IMR-90 (cell line): ENCODE data around the gene DUSP16. TPM values are rescaled to one million over a fixed set of nuclear protein-coding genes. Genes with fewer than 3 reads are reported as not detected.

Experiments
- ATAC-seq: fragments of 200-7000 bp; cut with Tn5 transposase; 2 replicates; pipeline ENCODE4 v1.9.1; 2020; ENCODE audit warnings: low read depth, mild to moderate bottlenecking, moderate library complexity
- BruUV-seq: library from RNA; stranded (reverse); fragments of 400-500 nt; replicated peaks from 2 replicates; lab custom pipeline; 2021; lab: Mats Ljungman, UMichigan
- CTCF ChIA-PET: fragments of 300-600 bp; formaldehyde crosslinking; extraction: SDS; loops from one replicate; lab custom pipeline; 2021; ENCODE audit warnings: antibody characterized with exemption; lab: Yijun Ruan, JAX
- POLR2A ChIA-PET: fragments of 300-600 bp; sonication (Branson Sonifier 250); formaldehyde crosslinking; loops from one replicate; lab custom pipeline; 2022; ENCODE audit warnings: antibody characterized with exemption; ENCODE audit not compliant: unreplicated experiment; lab: Charles Lee
- DNase-seq: peaks from one replicate; pipeline ENCODE4 v3.0.0; 2013
- H2AFZ ChIP-seq: replicated peaks from 2 replicates; pipeline ENCODE3; 2013; ENCODE audit warnings: low read length, mild to moderate bottlenecking; ENCODE audit not compliant: poor library complexity
- H2AK5ac ChIP-seq: 2 replicates; pipeline ENCODE4 v1.6.1; 2013; ENCODE audit warnings: low read depth, low read length, inconsistent platforms
- H2AK9ac ChIP-seq: replicated peaks from 2 replicates; pipeline ENCODE3; 2013; ENCODE audit warnings: mild to moderate bottlenecking, low read depth, low read length, moderate library complexity; ENCODE audit not compliant: poor library complexity
- H2BK120ac ChIP-seq: 2 replicates; pipeline ENCODE4 v1.6.1; 2013; ENCODE audit warnings: low read depth, low read length, inconsistent platforms
- H2BK15ac ChIP-seq: 3 replicates; pipeline ENCODE4 v1.6.1; 2013; ENCODE audit warnings: low read depth, low read length, inconsistent platforms
- H2BK20ac ChIP-seq: 2 replicates; pipeline ENCODE4 v1.6.1; 2013; ENCODE audit warnings: low read depth, mild to moderate bottlenecking, inconsistent platforms, low read length, moderate library complexity
- H2BK5ac ChIP-seq: 2 replicates; pipeline ENCODE4 v1.6.1; 2013; ENCODE audit warnings: mild to moderate bottlenecking, low read depth, low read length, inconsistent platforms; ENCODE audit not compliant: poor library complexity, severe bottlenecking
- H3K14ac ChIP-seq: replicated peaks from 2 replicates; pipeline ENCODE4 v1.6.1; 2013; ENCODE audit warnings: low read depth, low read length, inconsistent platforms
- H3K18ac ChIP-seq: 2 replicates; pipeline ENCODE4 v1.6.1; 2013; ENCODE audit warnings: low read depth, low read length, control low read depth
- H3K23ac ChIP-seq: 2 replicates; pipeline ENCODE4 v1.6.1; 2013; ENCODE audit warnings: low read depth, low read length, inconsistent platforms
- H3K27ac ChIP-seq: 2 replicates; pipeline ENCODE4 v1.5.1; 2013; ENCODE audit warnings: mild to moderate bottlenecking, control low read depth, low read length; ENCODE audit not compliant: insufficient read depth
- H3K27me3 ChIP-seq: 2 replicates; pipeline ENCODE4 v1.6.1; 2013; ENCODE audit warnings: low read length; ENCODE audit not compliant: control insufficient read depth, insufficient read depth
- H3K36me3 ChIP-seq: 2 replicates; pipeline ENCODE4 v1.6.1; 2013; ENCODE audit warnings: low read length, mixed read lengths; ENCODE audit not compliant: control insufficient read depth, insufficient read depth
- H3K4ac ChIP-seq: 2 replicates; pipeline ENCODE4 v1.6.1; 2013; ENCODE audit warnings: low read depth, low read length, inconsistent platforms
- H3K4me1 ChIP-seq: 2 replicates; pipeline ENCODE4 v1.6.1; 2013; ENCODE audit warnings: low read length, mixed read lengths; ENCODE audit not compliant: control insufficient read depth, insufficient read depth
- H3K4me2 ChIP-seq: 2 replicates; pipeline ENCODE4 v1.6.1; 2013; ENCODE audit warnings: low read depth, mild to moderate bottlenecking, control low read depth, low read length, moderate library complexity
- H3K4me3 ChIP-seq: 2 replicates; pipeline ENCODE4 v1.5.1; 2013; ENCODE audit warnings: low read depth, mild to moderate bottlenecking, control low read depth, low read length, moderate library complexity; ENCODE audit not compliant: insufficient read depth
- H3K56ac ChIP-seq: 2 replicates; pipeline ENCODE4 v1.6.1; 2013; ENCODE audit warnings: low read length, inconsistent platforms; ENCODE audit not compliant: insufficient read depth; ENCODE audit errors: extremely low read depth
- H3K79me1 ChIP-seq, 2 experiments: 2 replicates each; pipeline ENCODE4 v1.6.1; 2013; ENCODE audit warnings: low read length in 2 of 2, inconsistent platforms in 1 of 2, low read depth in 1 of 2
- H3K9ac ChIP-seq: 2 replicates; pipeline ENCODE4 v1.6.1; 2013; ENCODE audit warnings: low read depth, low read length, control low read depth
- H3K9me1 ChIP-seq: 2 replicates; pipeline ENCODE4 v1.6.1; 2013; ENCODE audit warnings: low read length, inconsistent platforms; ENCODE audit not compliant: insufficient read depth
- H3K9me3 ChIP-seq: 2 replicates; pipeline ENCODE4 v1.6.1; 2013; ENCODE audit warnings: low read length; ENCODE audit not compliant: control insufficient read depth, insufficient read depth
- H4K20me1 ChIP-seq: 2 replicates; pipeline ENCODE4 v1.6.1; 2013; ENCODE audit warnings: low read length, inconsistent platforms; ENCODE audit not compliant: insufficient read depth
- H4K5ac ChIP-seq: 2 replicates; pipeline ENCODE4 v1.6.1; 2013; ENCODE audit warnings: mild to moderate bottlenecking, low read depth, low read length, control low read depth
- H4K8ac ChIP-seq, 2 experiments: 2 replicates each; pipeline ENCODE4 v1.6.1; 2013; ENCODE audit warnings: low read depth in 2 of 2, low read length in 2 of 2, control low read depth in 1 of 2, inconsistent platforms in 1 of 2
- H4K91ac ChIP-seq: 2 replicates; pipeline ENCODE4 v1.6.1; 2013; ENCODE audit warnings: low read depth, low read length, inconsistent platforms; ENCODE audit not compliant: insufficient read depth
- CEBPB ChIP-seq: IDR thresholded peaks from 2 replicates; pipeline ENCODE4 v1.6.1; 2012; ENCODE audit warnings: low read depth, low read length, improper control_type of control experiment
- CHD1 ChIP-seq: IDR thresholded peaks from 2 replicates; pipeline ENCODE4 v1.6.1; 2012; ENCODE audit warnings: low read depth, low read length, improper control_type of control experiment
- MAFK ChIP-seq: IDR thresholded peaks from 2 replicates; pipeline ENCODE4 v1.6.1; 2012; ENCODE audit warnings: low read depth, low read length, improper control_type of control experiment
- RFX5 ChIP-seq: IDR thresholded peaks from 2 replicates; pipeline ENCODE4 v1.8.0; 2012; ENCODE audit warnings: low read depth, mild to moderate bottlenecking, low read length, moderate library complexity
- WGBS, 2 experiments: methylation state at CpG; one replicate each; pipeline versions ENCODE4 v1.1.5 to v1.1.7; 2013; ENCODE audit warnings: missing lambda C conversion rate in 2 of 2; ENCODE audit not compliant: insufficient read length in 1 of 2; ENCODE audit errors: extremely low coverage in 2 of 2; 5-methylcytosine and 5-hydroxymethylcytosine counted together
- dilution Hi-C: fragments of 300-500 bp; cut with HindIII; formaldehyde crosslinking; loops from one replicate; pipeline ENCODE4 v1.14.3; 2018; ENCODE audit warnings: low sequenced_read_pairs; ENCODE audit not compliant: unreplicated experiment
- in situ Hi-C: fragments of 300-500 bp; cut with MboI; formaldehyde crosslinking; loops from 3 replicates; pipeline ENCODE4 v1.14.3; 2019; ENCODE audit warnings: low sequenced_read_pairs, inconsistent platforms, mixed read lengths
- intact Hi-C: fragments of 100-400 bp; cut with micrococcal nuclease; formaldehyde crosslinking; loops from 2 replicates; pipeline ENCODE4 v1.10.0; 2022
- polyA plus RNA-seq, 3 experiments: library from polyadenylated mRNA; depleted of rRNA; stranded (reverse); fragments of >200 nt; gene quantifications; 2 replicates each; pipeline ENCODE4 v1.2.3, GENCODE V29; 2012; ENCODE audit warnings: low replicate concordance in 1 of 3
- total RNA-seq: library from RNA; depleted of rRNA; stranded (reverse); fragments of >200 nt; gene quantifications from 2 replicates; pipeline ENCODE4 v1.2.3, GENCODE V29; 2012

The DUSP16 gene
- total and polyA plus RNA-seq, 2 of the 4 experiments (the other 2 are of a cell fraction), result 4.7 to 10.0 TPM

- no peak for TF ChIP-seq RFX5
- no peak for TF ChIP-seq CHD1
Measured at GRCh38 chr12:12460935-12461922, 101.4 kb downstream of the DUSP16 start (continued).

DNA sequence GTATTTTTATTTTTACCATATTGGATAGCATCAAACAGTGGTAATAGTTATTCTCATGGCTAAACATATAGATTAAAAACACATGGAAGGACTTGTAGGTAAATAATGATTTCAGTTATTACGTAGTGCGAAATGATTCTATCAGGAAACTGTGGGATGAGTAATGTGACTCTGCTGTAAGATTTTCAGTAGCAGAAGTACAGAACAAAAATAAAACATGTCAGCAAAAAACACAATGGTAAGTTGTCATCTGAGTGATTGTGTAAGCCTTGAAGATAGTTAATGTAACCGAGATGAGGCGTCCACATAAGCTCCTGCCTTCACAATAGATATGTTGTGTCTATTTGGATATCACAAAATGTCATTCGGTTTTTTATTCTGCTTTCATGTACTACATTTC, 106.0 kb downstream of the DUSP16 start:
- Histone ChIP-seq H2BK15ac (no peak overlapping the region), H3K36me3 (no peaks in the 10 kb centered on the region), H3K4me2 (no peak overlapping the region; the same call in 1 of the 2 replicates), H4K5ac (no peak overlapping the region), H2BK5ac (no peak overlapping the region), H4K8ac (no peak overlapping the region), H2AK9ac (no peak overlapping the region), H3K4me3 (no peak overlapping the region), H3K9ac (no peak overlapping the region), H3K56ac (no peak overlapping the region), H3K14ac (no peak overlapping the region), H2AK5ac (no peak overlapping the region), H4K91ac (no peak overlapping the region), H2BK120ac (no peak overlapping the region), H3K18ac (no peak overlapping the region), H3K4me1 (peaks cover 3% of the 10 kb centered on the region; the same call in 1 of the 2 replicates), H3K9me3 (no peaks in the 10 kb centered on the region), H3K27ac (no peak overlapping the region), H3K23ac (no peak overlapping the region), H4K20me1 (no peaks in the 10 kb centered on the region), H3K27me3 (no peaks in the 10 kb centered on the region), H3K4ac (no peak overlapping the region), H2BK20ac (no peak overlapping the region), H2AFZ (no peak overlapping the region), H3K9me1 (no peaks in the 10 kb centered on the region; the same call in 1 of the 2 replicates), H3K79me1 (0 out of 4 replicates have a peak, but pooled peaks cover 0 to 5% of the 10 kb centered on the region in 2 experiments)
- POLR2A ChIA-PET, result no interaction called here
- intact Hi-C loops (no loop called here), in situ Hi-C loops (no loop called here), dilution Hi-C loops (no loop called here)
- BruUV-seq, result no TSS peak
- TF ChIP-seq RFX5, result no peak
- peak; percentile 96 for TF ChIP-seq MAFK
- TF ChIP-seq CEBPB, result peak; percentile 70
- WGBS, 2 experiments, result no CpG with 5 or more reads among the region's 5 CpGs
- DNase-seq (peak; percentile 75), ATAC-seq (no peak)
- CTCF ChIA-PET, result interaction anchor here (1.1 to 2.0 kb wide), 2 partner anchors 9 to 19 kb away, joined by 4 to 5 read pairs; no protein-coding TSS in a partner anchor
